Psoas muscle (tissue), 8 donors: ENCODE data around the gene RAB11FIP3. TPM values are rescaled to one million over a fixed set of nuclear protein-coding genes. Genes with fewer than 3 reads are reported as not detected.

ENCODE experiments used
- ATAC-seq, 4 donors: fragments of 200-7000 bp; cut with Tn5 transposase; one replicate each; pipeline ENCODE4 v1.9.1; 2020; ENCODE audit warnings: moderate library complexity in 3 of 4, mild to moderate bottlenecking in 2 of 4
- DNase-seq, 2 donors: peaks; one replicate each; pipeline ENCODE4 v3.0.0-alpha.2; 2020
- H3K27ac ChIP-seq: fragments of 200-600 bp; one replicate; pipeline ENCODE4 v1.8.0; 2022
- H3K27me3 ChIP-seq, 3 donors: fragments of 200-600 bp in 1 of 3; one replicate each; pipeline versions ENCODE4 v1.6.1 to v1.8.0; 2013 to 2022; ENCODE audit warnings: low read length in 2 of 3, mild to moderate bottlenecking in 2 of 3, moderate library complexity in 1 of 3; ENCODE audit not compliant: insufficient read depth in 3 of 3
- H3K36me3 ChIP-seq, 2 donors: fragments of 200-600 bp in 1 of 2; one replicate each; pipeline versions ENCODE4 v1.6.1 to v1.8.0; 2013 to 2022; ENCODE audit warnings: low read depth in 1 of 2, mild to moderate bottlenecking in 1 of 2, moderate library complexity in 1 of 2; ENCODE audit not compliant: insufficient read depth in 1 of 2
- H3K4me1 ChIP-seq: fragments of 200-600 bp; one replicate; pipeline ENCODE4 v1.8.0; 2022
- H3K4me3 ChIP-seq: fragments of 200-600 bp; one replicate; pipeline ENCODE4 v1.8.0; 2022; ENCODE audit warnings: mild to moderate bottlenecking
- H3K9me3 ChIP-seq: fragments of 200-600 bp; one replicate; pipeline ENCODE4 v1.8.0; 2022
- CTCF ChIP-seq: fragments of 200-600 bp; IDR thresholded peaks from one replicate; pipeline ENCODE4 v1.8.0; 2022; ENCODE audit warnings: antibody characterized with exemption
- WGBS, 3 donors: extraction: QIAGEN DNeasy Blood & Tissue Kit; methylation state at CpG; one replicate each; pipeline versions ENCODE4 v1.1.6 to v1.1.7; 2013; 5-methylcytosine and 5-hydroxymethylcytosine counted together
- intact Hi-C, 2 donors: fragments of 100-400 bp; cut with DNase I; formaldehyde crosslinking; loops; one replicate each; pipeline versions ENCODE4 v1.11.0 to v1.14.2; 2022
- polyA plus RNA-seq, 3 donors: library from polyadenylated mRNA; stranded (reverse); fragments of 200-250 nt; gene quantifications; one replicate each; pipeline ENCODE4 v1.2.3, GENCODE V29; 2013
- total RNA-seq, 4 donors: library from RNA; stranded (reverse); fragmentation: NEBNext Ultra II Directional in 2 of 4; extraction: Animal tissue kit (Norgen Biotek cat#: 25700) in 2 of 4; gene quantifications; one replicate each; pipeline versions ENCODE4 v1.2.1 to v1.2.4, GENCODE V29; 2021 to 2023
- donor health status: healthy with polysubstance abuse.
- donor health status: DM: no; HTN: no; CAD: no; lungs with moderate emphysema.
- donor health status: Bipolar disorder and iron deficiency.
- donor health status: healthy.
- donor health status: DM: yes; HTN: yes; CAD: no.
- donor health status: DM: no; HTN: no; CAD: no.
- donor health status: DM: no; HTN: no; CAD: no.
- donor health status: DM: yes; HTN: yes; CAD: no.

The RAB11FIP3 gene
- total and polyA plus RNA-seq, 7 donors, result 20.3 to 89.5 (median 44.7) TPM

GRCh38 chr16:557463-558297 lies 132.2 kb downstream of the RAB11FIP3 start:
- Histone ChIP-seq H3K27me3 (peaks cover 0 to 40% (median 15%) of the 10 kb centered on the region in 3 donors), H3K36me3 (peaks cover 0 to 12% of the 10 kb centered on the region in 2 donors), H3K27ac (no peak overlapping the region), H3K9me3 (no peaks in the 10 kb centered on the region), H3K4me1 (no peaks in the 10 kb centered on the region), H3K4me3 (no peak overlapping the region)
- intact Hi-C loops, result no loop called here
- ATAC-seq, result no peak
- DNase-seq, result no peak
- no peak for TF ChIP-seq CTCF
- WGBS, 3 donors, result 79 to 83% (median 79%) methylated on average over 22 to 23 of the region's 23 CpGs

- H3K36me3 ChIP-seq, result peaks cover 0 to 6% of the 10 kb centered on the region in 2 donors
- TF ChIP-seq CTCF, result no peak
- DNase-seq (no peak), ATAC-seq (no peak)
- no peak overlapping the region for H3K27ac ChIP-seq
- H3K4me1 ChIP-seq, result no peaks in the 10 kb centered on the region
- H3K27me3 ChIP-seq, result peaks cover 0 to 40% (median 15%) of the 10 kb centered on the region in 3 donors
- 36 to 43% (median 42%) methylated on average over 22 of the region's 22 CpGs for WGBS, 3 donors
- H3K4me3 ChIP-seq, result no peak overlapping the region
- intact Hi-C loops, result no loop called here
- H3K9me3 ChIP-seq, result no peaks in the 10 kb centered on the region
These were observed 133.0 kb downstream of the RAB11FIP3 start for GRCh38 chr16:558298-559020.

GRCh38 chr16:559021-559380 lies 133.6 kb downstream of the RAB11FIP3 start:
- Histone ChIP-seq H3K4me3 (no peak overlapping the region), H3K27me3 (peaks cover 0 to 40% (median 15%) of the 10 kb centered on the region in 3 donors), H3K36me3 (peaks cover 0 to 1% of the 10 kb centered on the region in 2 donors), H3K4me1 (no peaks in the 10 kb centered on the region), H3K27ac (no peak overlapping the region), H3K9me3 (no peaks in the 10 kb centered on the region)
- no peak for DNase-seq
- intact Hi-C loops, result no loop called here
- ATAC-seq, result no peak
- WGBS, 3 donors, result 64 to 71% (median 65%) methylated on average over 15 of the region's 15 CpGs
- TF ChIP-seq CTCF, result no peak

- Histone ChIP-seq H3K4me1 (no peaks in the 10 kb centered on the region), H3K27me3 (peaks cover 0 to 40% (median 15%) of the 10 kb centered on the region in 3 donors), H3K9me3 (no peaks in the 10 kb centered on the region), H3K4me3 (no peak overlapping the region), H3K27ac (no peak overlapping the region), H3K36me3 (no peaks in the 10 kb centered on the region)
- TF ChIP-seq CTCF, result no peak
- intact Hi-C loops, result no loop called here
- 9 to 13% (median 12%) methylated on average over 38 to 62 of the region's 62 CpGs for WGBS, 3 donors
- ATAC-seq, result no peak
- DNase-seq, result no peak
These were observed 134.2 kb downstream of the RAB11FIP3 start for GRCh38 chr16:559411-560203.
